HG03095 (cell line): ENCODE data around the gene ADGRL3.
"Not testable (repeated sequence)": the region's sequence is repeated elsewhere in the genome, so short reads cannot be mapped to it uniquely, and the experiment has no call there.

Experiments
- ATAC-seq: cut with Tn5 transposase; IDR thresholded peaks from one replicate; pipeline ENCODE4 v1.9.1; 2021; ENCODE audit warnings: moderate library complexity; ENCODE audit not compliant: unreplicated experiment

ADGRL3 gene

GRCh38 chr4:61596606-61597340 lies 396.6 kb downstream of the ADGRL3 start:
- no peak for ATAC-seq

DNA sequence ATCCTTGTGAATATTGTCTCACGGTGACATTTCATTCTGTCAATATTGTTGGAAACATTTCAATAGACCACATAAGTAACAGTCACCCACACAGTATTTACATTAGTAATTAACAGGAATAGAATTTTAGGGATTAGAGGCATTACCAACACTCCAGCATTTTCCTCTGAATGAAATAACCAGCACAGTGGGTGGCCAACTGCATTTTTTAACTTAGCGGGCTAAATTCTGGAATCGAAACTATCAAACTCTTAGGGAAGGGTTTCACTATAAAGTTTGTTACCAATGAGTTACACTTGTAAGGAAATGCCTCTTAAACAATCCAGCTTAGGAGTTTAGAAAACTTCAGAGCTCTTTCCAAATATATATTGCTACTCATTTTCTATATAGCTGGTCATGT lies 403.0 kb downstream of the ADGRL3 start:
- no peak for ATAC-seq

DNA sequence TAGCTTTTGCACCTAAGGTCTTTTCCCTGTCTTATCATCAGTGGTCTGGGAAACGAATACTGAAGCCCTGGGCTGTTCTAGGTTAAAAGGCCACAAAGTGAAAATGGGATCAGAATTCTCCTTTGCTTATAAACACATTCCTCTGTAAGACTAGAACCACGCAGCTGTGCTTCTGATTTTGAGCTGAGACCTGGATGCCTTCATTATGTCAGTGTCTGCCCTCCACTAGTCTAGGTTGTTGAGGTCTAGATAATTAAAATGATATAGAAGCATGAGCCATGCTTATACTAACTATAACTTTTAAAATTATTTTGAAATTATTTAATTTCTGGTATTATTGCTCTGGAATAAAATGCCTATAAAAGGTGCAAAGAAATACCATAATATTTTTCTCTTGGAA lies 403.9 kb downstream of the ADGRL3 start:
- no peak for ATAC-seq

DNA sequence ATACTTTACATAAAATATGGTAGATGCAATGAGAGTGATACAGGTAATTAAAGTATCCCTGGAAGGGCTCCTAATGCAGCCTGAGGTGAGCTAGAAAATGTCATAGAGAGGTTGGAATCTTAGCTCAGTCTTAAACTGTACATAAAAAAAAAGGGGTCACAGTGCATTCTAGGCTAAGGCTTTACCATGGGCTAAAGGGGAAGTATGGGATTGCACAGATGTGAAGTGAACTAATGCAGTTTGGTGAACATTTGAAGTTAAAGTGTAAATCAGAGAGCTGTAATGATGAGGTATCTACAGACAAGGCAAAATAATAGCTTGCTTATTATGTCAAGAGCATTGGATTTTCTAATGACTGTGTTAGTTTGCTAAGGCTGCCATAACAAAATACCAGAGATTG lies 405.9 kb downstream of the ADGRL3 start:
- no peak for ATAC-seq

DNA sequence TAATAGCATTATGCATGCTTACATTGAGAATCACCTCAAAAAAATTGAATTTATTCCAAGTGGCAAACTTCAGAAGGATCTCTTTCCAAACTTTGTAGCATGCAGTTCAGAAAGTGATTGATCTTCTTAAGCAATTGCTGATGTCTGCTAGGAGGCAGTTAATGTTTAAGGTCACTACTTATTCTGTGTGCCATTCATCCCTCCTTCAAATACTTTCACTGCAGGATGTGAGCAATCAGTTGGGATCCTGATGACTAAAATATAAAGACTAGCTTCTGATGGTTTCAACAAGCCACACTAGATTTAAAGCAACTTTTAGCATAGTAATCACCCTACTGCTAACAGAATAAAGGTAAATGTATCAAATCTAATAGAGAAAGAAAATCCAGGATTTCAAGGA lies 414.1 kb downstream of the ADGRL3 start:
- no peak for ATAC-seq

GRCh38 chr4:61619528-61619927 lies 419.4 kb downstream of the ADGRL3 start:
- ATAC-seq = no peak

- ATAC-seq = no peak
Measured at GRCh38 chr4:61628282-61628681, 428.2 kb downstream of the ADGRL3 start.

DNA sequence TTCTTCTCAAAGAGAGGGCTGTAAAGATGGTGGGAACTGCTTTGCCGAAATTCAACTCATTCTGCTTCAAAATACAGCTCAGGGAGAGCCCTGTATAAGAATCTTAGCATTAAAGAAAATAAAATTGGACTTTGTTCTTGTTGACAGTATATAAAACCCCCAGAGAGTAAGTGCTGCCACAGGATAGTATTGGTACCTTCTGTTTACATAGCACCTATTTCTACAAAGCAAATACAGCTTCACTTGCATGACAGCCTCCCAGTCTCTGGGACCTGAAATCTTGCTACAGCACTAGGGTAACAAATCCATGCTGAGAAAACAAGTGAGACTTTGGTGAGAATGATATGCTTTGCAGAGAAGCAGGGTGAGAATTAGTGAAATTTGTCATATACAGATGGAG lies 428.6 kb downstream of the ADGRL3 start:
- ATAC-seq = no peak

GRCh38 chr4:61630548-61630947 lies 430.4 kb downstream of the ADGRL3 start:
- no peak for ATAC-seq

DNA sequence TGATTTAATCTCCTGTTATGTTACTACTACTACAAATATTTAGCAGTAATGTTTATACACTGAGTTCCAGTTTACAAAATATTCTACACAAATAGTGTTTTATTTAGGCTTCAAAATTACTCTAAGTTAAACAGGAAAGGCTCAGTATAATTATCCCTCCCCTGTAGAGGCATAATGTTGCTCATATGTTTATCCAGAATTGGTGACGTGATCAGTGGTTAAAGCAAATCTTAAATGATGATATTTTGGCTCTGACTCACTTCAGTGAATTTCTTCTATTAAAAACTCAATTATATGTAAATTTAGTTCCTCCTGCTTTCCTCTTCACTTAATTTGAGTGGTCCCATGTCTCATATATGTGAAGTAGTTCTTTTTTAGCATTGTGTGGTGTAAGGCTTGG lies 438.5 kb downstream of the ADGRL3 start:
- no peak for ATAC-seq

DNA sequence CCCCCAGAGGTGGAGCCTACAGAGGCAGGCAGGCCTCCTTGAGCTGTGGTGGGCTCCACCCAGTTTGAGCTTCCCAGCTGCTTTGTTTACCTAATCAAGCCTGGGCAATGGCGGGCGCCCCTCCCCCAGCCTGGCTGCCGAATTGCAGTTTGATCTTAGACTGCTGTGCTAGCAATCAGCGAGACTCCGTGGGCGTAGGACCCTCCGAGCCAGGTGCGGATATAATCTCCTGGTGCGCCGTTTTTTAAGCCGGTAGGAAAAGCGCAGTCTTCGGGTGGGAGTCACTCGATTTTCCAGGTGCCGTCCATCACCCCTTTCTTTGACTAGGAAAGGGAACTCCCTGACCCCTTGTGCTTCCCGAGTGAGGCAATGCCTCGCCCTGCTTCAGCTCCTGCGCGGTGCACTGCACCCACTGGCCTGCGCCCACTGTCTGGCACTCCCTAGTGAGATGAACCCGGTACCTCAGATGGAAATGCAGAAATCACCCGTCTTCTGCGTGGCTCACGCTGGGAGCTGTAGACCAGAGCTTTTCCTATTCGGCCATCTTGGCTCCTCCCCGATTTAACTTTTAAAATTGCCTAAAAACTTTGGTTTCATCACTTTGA lies 446.7 kb downstream of the ADGRL3 start:
- ATAC-seq = not testable (repeated sequence)

GRCh38 chr4:61648264-61648663 lies 448.1 kb downstream of the ADGRL3 start:
- ATAC-seq = no peak

GRCh38 chr4:61657016-61657415 lies 456.9 kb downstream of the ADGRL3 start:
- no peak for ATAC-seq

GRCh38 chr4:61661960-61662359 lies 461.8 kb downstream of the ADGRL3 start:
- ATAC-seq = no peak

DNA sequence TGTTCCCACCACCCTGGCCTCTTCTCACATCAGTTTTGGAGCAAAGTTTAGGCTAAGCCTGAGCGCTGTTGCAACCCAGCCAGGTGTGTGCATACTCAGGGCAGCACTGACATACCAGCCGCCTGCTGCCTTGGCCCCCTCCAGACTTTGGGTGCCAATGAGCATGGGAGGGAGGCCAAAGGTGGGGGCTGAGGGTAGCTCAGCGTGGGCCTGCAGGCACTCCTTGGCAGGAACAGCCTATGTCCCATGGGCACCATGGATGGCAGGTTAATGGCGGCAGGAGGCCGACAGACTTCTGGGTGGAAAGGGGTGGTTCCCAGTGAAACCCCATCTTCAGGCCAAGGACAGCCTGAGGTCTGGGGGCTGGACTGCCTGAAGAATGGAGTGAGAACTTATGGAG lies 462.2 kb downstream of the ADGRL3 start:
- no peak for ATAC-seq

DNA sequence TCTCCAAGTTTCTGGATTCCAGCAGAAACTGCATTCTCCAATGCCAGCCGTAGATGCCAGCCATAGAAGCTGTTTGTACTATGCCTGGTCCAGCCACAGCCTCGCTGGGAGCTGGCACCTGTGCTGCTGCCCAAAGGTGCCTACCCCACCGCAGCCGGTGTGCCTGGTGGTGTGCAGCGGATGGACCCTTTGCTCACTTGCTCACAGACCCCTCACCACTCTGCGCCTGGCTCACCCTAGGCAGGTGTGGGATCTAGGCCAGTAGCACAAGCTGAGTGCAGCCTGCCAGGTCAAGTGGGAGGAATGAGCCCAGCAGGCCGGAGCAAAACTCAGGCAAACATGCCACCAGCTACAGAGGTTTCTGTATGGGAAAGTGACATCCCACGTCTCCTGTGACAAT lies 463.2 kb downstream of the ADGRL3 start:
- no peak for ATAC-seq

DNA sequence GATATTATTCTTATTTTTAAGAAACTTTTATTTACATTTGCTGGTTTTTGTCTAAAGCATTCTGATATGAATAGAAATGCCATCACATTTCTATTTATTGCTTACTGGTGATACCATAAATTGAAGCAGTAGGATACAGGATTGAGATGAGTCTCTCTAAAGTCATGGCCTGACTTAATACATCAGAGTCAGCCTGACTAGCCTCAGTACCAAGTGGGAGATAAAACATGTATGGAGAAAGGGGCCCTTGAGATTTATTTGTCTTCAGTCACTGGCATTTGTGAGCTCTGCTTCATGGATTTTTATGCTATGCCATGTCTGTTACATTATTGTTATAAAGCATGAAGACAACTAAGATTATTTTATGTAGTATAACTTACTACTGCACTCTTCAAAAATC lies 465.5 kb downstream of the ADGRL3 start:
- ATAC-seq = no peak

DNA sequence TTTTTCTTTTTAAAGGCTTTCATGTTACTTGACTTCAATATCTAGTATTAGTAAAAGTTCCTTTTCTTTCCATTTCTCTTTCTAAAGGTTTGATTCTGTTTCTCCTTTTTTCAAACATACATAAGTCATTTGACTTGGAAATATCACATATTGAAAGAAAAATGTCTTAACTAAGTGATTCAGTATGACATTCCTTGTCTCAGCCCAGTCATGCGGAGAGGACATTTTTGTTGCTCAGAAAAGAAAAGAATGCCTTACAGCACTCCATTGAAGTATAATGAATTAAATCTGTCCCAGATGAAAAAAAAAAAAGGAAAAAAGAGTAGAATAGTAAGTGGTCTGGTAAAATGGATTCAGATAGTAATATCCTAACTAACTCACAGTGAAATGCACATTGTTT lies 466.1 kb downstream of the ADGRL3 start:
- ATAC-seq = no peak

- no peak for ATAC-seq
Measured at GRCh38 chr4:61671599-61671998, 471.5 kb downstream of the ADGRL3 start.

- ATAC-seq = no peak
Measured at GRCh38 chr4:61675464-61675863, 475.3 kb downstream of the ADGRL3 start.

- no peak for ATAC-seq
Measured at GRCh38 chr4:61678297-61678696, 478.2 kb downstream of the ADGRL3 start.

DNA sequence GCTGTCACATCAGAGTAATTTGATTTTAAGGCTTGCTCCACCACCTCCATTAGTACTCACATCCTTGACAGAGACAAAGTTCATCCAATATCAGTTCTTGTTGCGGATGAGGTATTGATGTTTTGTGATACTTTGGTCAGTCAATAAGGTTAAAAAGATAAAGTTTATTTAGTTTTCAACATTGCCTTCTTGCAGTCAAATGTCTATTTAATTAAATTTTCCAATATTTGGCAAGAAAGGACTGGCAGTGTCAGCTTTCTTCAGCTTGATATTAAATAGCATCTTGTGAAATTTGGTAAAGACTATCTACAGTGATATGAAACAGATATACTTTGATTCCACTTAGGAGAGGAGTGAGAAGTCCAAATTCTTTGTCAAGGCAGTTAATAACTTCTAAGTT lies 493.4 kb downstream of the ADGRL3 start:
- ATAC-seq = no peak

GRCh38 chr4:61714387-61714911 lies 514.3 kb downstream of the ADGRL3 start:
- no peak for ATAC-seq
